ENCODE measurements around the gene PUS7L. TPM values are rescaled to one million over a fixed set of nuclear protein-coding genes. Genes with fewer than 3 reads are reported as not detected.
A peak's percentile ranks its signal among the peaks of the same experiment; 100 is the strongest.

Gene PUS7L
- total and polyA plus RNA-seq, 2 of the 13 experiments (the other 11 are each of a cell fraction or from before 2014, with no cell fraction given) = 6.5 to 37.6 TPM

DNA sequence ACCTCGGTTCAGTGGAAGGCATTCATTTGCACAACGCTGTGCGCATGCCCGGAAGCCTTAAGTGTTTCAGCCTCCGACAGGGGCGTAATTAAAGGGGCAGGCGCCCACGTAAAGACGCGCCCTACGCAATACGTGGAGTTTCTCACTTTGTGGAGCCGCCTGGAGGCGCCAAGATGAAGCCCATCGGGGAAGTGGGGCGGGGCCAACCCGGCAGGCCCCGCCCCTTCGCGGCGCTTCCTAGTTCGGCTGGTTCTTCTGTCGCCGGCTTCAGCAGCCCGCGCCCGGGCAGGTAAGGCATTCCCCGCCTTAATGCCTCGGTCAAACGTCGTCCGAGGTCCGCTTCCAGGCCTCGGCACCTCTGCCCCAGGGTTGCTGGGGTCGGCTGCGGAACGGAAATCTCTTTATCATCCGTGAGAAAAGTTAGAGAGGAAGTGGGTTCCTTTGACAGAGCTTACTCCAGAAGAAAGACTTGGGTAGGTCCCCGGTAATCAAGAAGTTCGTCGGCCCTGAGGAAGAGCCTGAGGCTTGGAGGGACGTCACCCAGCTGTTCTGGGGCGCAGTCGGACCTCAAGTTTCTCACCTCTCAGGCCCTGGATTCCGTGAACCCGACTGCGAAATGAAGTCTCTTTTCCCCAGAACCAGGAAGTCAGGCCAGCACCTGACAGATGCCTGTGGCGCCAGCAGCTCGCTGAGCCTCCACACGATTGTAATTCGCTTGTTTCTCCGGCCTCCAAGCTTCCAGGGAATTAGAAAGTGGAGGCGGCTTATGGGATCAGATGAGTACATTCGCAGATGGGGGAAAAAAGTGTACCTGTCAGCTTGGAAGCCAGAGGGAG is at the start of gene PUS7L, which contains the start of gene IRAK4 (continued):
- TF ChIP-seq SNAPC4 (CRISPR knock-in tag; IDR thresholded peaks at IDR 0.05) (no peak), ZXDC (CRISPR knock-in tag; IDR thresholded peaks at IDR 0.05) (no peak), ZNF329 (CRISPR knock-in tag; IDR thresholded peaks at IDR 0.05; ENCODE audit: low read depth) (0 out of 2 replicates have a peak, but pooled peaks have one; percentile 41), AGO1 (IDR thresholded peaks at IDR 0.05; ENCODE audit: low read depth, low read length, poor library complexity, severe bottlenecking) (peak; percentile 62), ZNF326 (CRISPR knock-in tag; IDR thresholded peaks at IDR 0.05; ENCODE audit: borderline replicate concordance) (no peak), XRCC5 (optimal IDR thresholded peaks at IDR 0.05; ENCODE audit: low read length) (peak; percentile 50), CREM (IDR thresholded peaks at IDR 0.05) (peak; percentile 75), CREM (CRISPR knock-in tag; IDR thresholded peaks at IDR 0.05) (no peak), TP53 (CRISPR knock-in tag; conservative IDR thresholded peaks at IDR 0.05) (no peak), AHDC1 (CRISPR knock-in tag; IDR thresholded peaks at IDR 0.05; ENCODE audit: borderline replicate concordance) (0 out of 2 replicates have a peak, but pooled peaks have one; percentile 7), ZNF12 (CRISPR knock-in tag; IDR thresholded peaks at IDR 0.05) (no peak), RNF2 (conservative IDR thresholded peaks at IDR 0.05; ENCODE audit: low read depth) (no peak), EZH2 (conservative IDR thresholded peaks at IDR 0.05; ENCODE audit: low read depth, low read length) (no peak), PHF21A (CRISPR knock-in tag; IDR thresholded peaks at IDR 0.05) (0 out of 2 replicates have a peak, but pooled peaks have one; percentile 10)

Measured in HepG2 (cell line).